ENCODE results near the gene SFXN1.

The SFXN1 gene

GRCh38 chr5:175544108-175544511 is 65.8 kb downstream of the SFXN1 start:
- no peak for DNase-seq

GRCh38 chr5:175544586-175544985 is 66.2 kb downstream of the SFXN1 start:
- DNase-seq: no peak

GRCh38 chr5:175547842-175548241 is 69.5 kb downstream of the SFXN1 start:
- DNase-seq: no peak

- DNase-seq: no peak
Observed at GRCh38 chr5:175548626-175549311, 70.4 kb downstream of the SFXN1 start.

- no peak for DNase-seq
Observed at GRCh38 chr5:175550055-175550805, 71.9 kb downstream of the SFXN1 start.

- DNase-seq: no peak
Observed at GRCh38 chr5:175551266-175551665, 72.9 kb downstream of the SFXN1 start.

- no peak for DNase-seq
Observed at GRCh38 chr5:175554296-175554695, 75.9 kb downstream of the SFXN1 start.

GRCh38 chr5:175555168-175555785 is 76.9 kb downstream of the SFXN1 start:
- DNase-seq: no peak

DNA sequence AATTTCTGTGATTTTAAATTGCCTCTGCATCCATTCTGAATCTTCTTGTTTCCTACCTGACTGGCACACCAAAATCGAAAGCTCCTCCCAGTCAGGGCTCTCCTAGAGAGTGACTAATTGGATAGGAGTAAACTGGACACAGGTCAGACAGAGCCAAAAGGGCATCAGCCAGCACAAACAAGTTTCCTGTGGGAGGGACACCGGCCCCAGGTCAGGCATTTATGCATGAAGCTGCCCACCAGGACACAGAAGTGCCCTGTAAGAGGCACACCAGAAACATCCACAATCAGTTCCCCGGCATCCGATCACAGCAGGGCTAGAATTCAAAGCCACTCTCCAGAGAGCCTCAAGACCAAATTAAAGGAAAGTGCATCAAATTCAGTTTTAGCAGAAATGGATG is 78.4 kb downstream of the SFXN1 start:
- no peak for DNase-seq

DNA sequence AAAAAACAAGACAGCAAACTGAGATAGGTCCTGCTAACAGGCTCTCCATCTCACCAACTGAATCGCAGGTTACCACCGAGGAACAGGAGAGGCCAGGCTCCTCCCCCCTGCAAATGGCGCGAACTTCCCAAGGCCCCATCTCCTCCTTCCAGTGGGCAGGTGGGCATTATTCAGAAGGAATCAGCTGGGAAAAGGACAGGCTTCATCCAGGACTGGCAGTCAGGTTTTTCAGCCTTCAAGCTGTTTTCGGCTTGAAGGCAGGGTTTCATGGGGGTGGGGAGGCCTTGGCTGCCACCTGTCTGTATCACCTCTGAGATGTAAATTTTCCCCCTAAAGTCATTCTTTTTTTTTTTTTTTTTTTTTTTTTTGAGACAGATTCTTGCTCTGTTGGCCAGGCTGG is 79.4 kb downstream of the SFXN1 start:
- no peak for DNase-seq

- DNase-seq: no peak
Observed at GRCh38 chr5:175558801-175559480, 80.6 kb downstream of the SFXN1 start.

DNA sequence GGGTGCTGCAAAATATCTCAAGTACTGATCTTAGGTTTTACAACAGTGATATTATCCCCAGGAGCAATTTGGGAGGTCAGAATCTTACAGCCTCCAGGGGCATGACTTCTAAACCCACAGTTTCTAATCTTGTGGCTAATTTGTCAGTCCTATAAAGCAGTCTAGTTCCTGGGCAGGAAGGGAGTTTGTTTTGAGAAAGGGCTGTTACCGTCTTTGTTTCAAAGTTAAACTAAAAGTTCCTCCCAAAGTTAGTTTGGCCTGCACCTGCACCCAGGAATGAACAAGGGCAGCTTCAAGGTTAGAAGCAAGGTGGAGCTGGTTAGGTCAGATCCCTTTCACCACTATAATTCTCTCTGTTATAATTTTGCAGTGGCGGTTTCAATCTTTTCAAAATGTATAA is 81.7 kb downstream of the SFXN1 start:
- no peak for DNase-seq

DNA sequence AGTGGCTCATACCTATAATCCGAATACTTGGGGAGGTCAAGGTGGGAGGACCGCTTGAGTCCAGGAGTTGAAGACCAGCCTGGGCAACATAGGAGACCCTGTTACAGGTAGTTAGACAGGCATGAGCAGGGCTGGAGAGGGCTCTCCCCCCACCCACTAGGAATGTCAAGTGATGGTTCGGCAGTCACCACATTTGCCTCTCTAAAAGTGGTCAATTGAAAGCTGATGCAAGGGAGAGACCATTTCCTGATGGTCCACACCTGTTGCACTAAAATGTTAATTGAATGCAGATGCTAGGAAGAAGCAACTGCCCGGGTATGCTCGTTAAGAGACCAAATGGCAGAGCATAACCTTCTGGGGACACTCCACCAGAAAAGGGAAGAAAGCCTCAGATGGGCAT is 82.7 kb downstream of the SFXN1 start:
- DNase-seq: no peak

GRCh38 chr5:175564716-175565115 is 86.4 kb downstream of the SFXN1 start:
- DNase-seq: no peak

DNA sequence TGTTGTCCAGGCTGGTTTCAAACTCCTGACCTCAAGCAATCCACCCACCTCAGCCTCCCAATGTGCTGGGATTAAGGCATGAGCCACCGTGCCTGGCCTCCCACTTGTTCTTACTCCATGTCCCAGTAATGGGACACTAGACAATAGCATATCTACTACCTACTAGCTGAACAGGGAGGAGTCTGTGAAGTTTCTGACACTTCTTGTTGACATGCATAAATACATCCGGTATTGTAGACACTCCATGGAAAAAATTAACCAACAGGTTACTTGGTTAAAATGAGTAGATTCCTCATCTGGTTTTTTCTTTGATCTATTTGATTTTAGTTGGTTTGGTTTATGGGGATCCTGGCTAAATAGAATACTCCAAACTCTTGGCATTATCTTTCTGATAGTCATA is 88.3 kb downstream of the SFXN1 start:
- no peak for DNase-seq

DNA sequence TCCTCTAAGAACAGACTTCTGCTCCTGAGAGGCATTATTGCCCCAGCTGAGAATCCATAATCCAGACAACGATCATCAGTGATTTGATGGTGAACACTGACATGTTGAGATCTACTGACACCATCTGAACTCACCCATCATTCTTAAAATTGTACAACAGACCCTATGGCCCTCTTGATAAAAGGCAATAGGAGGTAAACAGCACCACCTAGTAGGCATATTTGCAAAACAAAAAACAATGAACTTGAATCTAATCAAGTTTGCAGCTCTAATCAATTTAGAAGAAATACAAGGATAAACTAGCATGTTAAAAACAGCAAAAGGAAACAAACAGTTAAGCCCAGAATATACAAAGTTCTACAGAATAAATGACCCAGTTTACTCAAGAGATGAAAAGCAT is 89.6 kb downstream of the SFXN1 start:
- DNase-seq: no peak

GRCh38 chr5:175569701-175570100 is 91.3 kb downstream of the SFXN1 start:
- DNase-seq: no peak

GRCh38 chr5:175572886-175573285 is 94.5 kb downstream of the SFXN1 start:
- no peak for DNase-seq

GRCh38 chr5:175573493-175574269 is 95.3 kb downstream of the SFXN1 start:
- DNase-seq: no peak

GRCh38 chr5:175575301-175575700 is 96.9 kb downstream of the SFXN1 start:
- DNase-seq: no peak

GRCh38 chr5:175576096-175576495 is 97.7 kb downstream of the SFXN1 start:
- DNase-seq: no peak

- no peak for DNase-seq
Observed at GRCh38 chr5:175576591-175576990, 98.2 kb downstream of the SFXN1 start.

Data from activated CD4-positive, alpha-beta T cell treated with anti-CD3 and anti-CD28 coated beads for 48 hours (primary cell).